Naive thymus-derived CD8-positive, alpha-beta T cell (primary cell): ENCODE results near the gene SUSD1. TPM values are rescaled to one million over a fixed set of nuclear protein-coding genes. Genes with fewer than 3 reads are reported as not detected.

Source experiments
- ATAC-seq, 2 donors: fragments of 150-1000 bp; cut with Tn5 transposase in 1 of 2; sonication (Bioruptor Pico), chemical (Tn5 transposase) in 1 of 2; 1 replicate in 1 of 2; 2 replicates in 1 of 2; pipeline ENCODE4 v1.10.0; 2021; ENCODE audit warnings: mild to moderate bottlenecking in 2 of 2, moderate library complexity in 2 of 2
- POLR2A ChIA-PET: fragments of 350-600 bp; sonication (Branson Sonifier 250); formaldehyde crosslinking; loops from one replicate; lab custom pipeline; 2021; ENCODE audit warnings: antibody characterized with exemption; lab: Charles Lee
- DNase-seq, 10 donors: peaks; one replicate each; pipeline versions ENCODE4 v3.0.0 to v3.0.0-alpha.2; 2020 to 2022
- H3K27ac Mint-ChIP-seq, 10 donors: one replicate each; pipeline ENCODE4 v1.8.0; 2020 to 2022; ENCODE audit warnings: mild to moderate bottlenecking in 10 of 10, mixed read lengths in 10 of 10, moderate library complexity in 4 of 10, inconsistent platforms in 1 of 10
- H3K27me3 Mint-ChIP-seq, 5 donors: one replicate each; pipeline ENCODE4 v1.8.0; 2021 to 2022; ENCODE audit warnings: mixed read lengths in 5 of 5
- H3K36me3 Mint-ChIP-seq, 3 donors: one replicate each; pipeline ENCODE4 v1.8.0; 2020 to 2022; ENCODE audit warnings: mixed read lengths in 3 of 3, mild to moderate bottlenecking in 2 of 3, inconsistent platforms in 1 of 3
- H3K4me1 Mint-ChIP-seq, 4 donors: one replicate each; pipeline ENCODE4 v1.8.0; 2021 to 2022; ENCODE audit warnings: mixed read lengths in 4 of 4
- H3K4me3 Mint-ChIP-seq, 10 donors: one replicate each; pipeline ENCODE4 v1.8.0; 2020 to 2022; ENCODE audit warnings: mild to moderate bottlenecking in 10 of 10, mixed read lengths in 10 of 10, moderate library complexity in 6 of 10, inconsistent platforms in 1 of 10
- H3K9me3 Mint-ChIP-seq, 9 donors: one replicate each; pipeline ENCODE4 v1.8.0; 2020 to 2022; ENCODE audit warnings: mixed read lengths in 9 of 9, mild to moderate bottlenecking in 3 of 9, inconsistent platforms in 1 of 9, moderate library complexity in 1 of 9
- polyA plus RNA-seq, 3 donors: library from polyadenylated mRNA; unstranded; fragments of 300-500 nt; fragmentation: Illumina TruSeq; gene quantifications; one replicate each; pipeline ENCODE4 v1.2.3, GENCODE V29; 2021
- total RNA-seq, 8 experiments: library from RNA in 2 of 8; stranded (reverse) in 2 of 8; gene quantifications; one replicate each; pipeline ENCODE4 v1.2.3 and lab custom pipeline; 2021 to 2026

Gene SUSD1
- total and polyA plus RNA-seq, 5 experiments from 2014 or later, result 2.5 to 12.4 (median 4.1) TPM

GRCh38 chr9:112009656-112010055 lies 165.4 kb downstream of the SUSD1 start:
- Mint-ChIP-seq H3K4me1 (peaks cover 6 to 44% (median 11%) of the 10 kb centered on the region in 4 donors), H3K36me3 (no peaks in the 10 kb centered on the region), H3K27me3 (no peaks in the 10 kb centered on the region), H3K4me3 (no peak overlapping the region), H3K9me3 (no peaks in the 10 kb centered on the region), H3K27ac (no peak overlapping the region)
- DNase-seq (no peak), ATAC-seq (no peak)
- POLR2A ChIA-PET, result no interaction called here

- Mint-ChIP-seq H3K27ac (peak overlapping the region in 1 of 10 donors; percentile 8), H3K9me3 (no peaks in the 10 kb centered on the region), H3K27me3 (no peaks in the 10 kb centered on the region), H3K4me1 (peaks cover 13 to 48% (median 22%) of the 10 kb centered on the region in 4 donors), H3K4me3 (no peak overlapping the region), H3K36me3 (no peaks in the 10 kb centered on the region)
- ATAC-seq, result no peak
- POLR2A ChIA-PET, result no interaction called here
- DNase-seq, result no peak
Observed at GRCh38 chr9:112007575-112008240, 167.4 kb downstream of the SUSD1 start.

- Mint-ChIP-seq H3K9me3 (no peaks in the 10 kb centered on the region), H3K4me1 (peaks cover 15 to 46% (median 31%) of the 10 kb centered on the region in 4 donors), H3K36me3 (no peaks in the 10 kb centered on the region), H3K27me3 (no peaks in the 10 kb centered on the region), H3K27ac (peak overlapping the region in 1 of 10 donors; percentile 29), H3K4me3 (no peak overlapping the region)
- no peak for ATAC-seq
- no peak for DNase-seq
- POLR2A ChIA-PET, result interaction anchor here (0.5 kb wide), 1 partner anchor 110 kb away, joined by 3 read pairs; the partner anchor contains the start of gene UGCG
Observed at GRCh38 chr9:112006361-112007020, 168.6 kb downstream of the SUSD1 start.

- DNase-seq (no peak), ATAC-seq (no peak)
- no peaks in the 10 kb centered on the region for H3K27me3 Mint-ChIP-seq
- no peak overlapping the region for H3K4me3 Mint-ChIP-seq
- no peaks in the 10 kb centered on the region for H3K9me3 Mint-ChIP-seq
- H3K27ac Mint-ChIP-seq, result peak overlapping the region in 1 of 10 donors; percentile 29
- POLR2A ChIA-PET, result no interaction called here
- no peaks in the 10 kb centered on the region for H3K36me3 Mint-ChIP-seq
- peaks cover 15 to 43% (median 34%) of the 10 kb centered on the region in 4 donors for H3K4me1 Mint-ChIP-seq
Observed at GRCh38 chr9:112005939-112006338, 169.2 kb downstream of the SUSD1 start.

- POLR2A ChIA-PET, result interaction anchor here (0.6 to 2.1 kb wide), 4 partner anchors 11 to 1497 kb away, joined by 3 to 16 read pairs (median 4); partner anchors contain the start of gene UGCG
Observed at GRCh38 chr9:112003538-112003937, 171.6 kb downstream of the SUSD1 start.

GRCh38 chr9:112002847-112003457 lies 172.1 kb downstream of the SUSD1 start:
- Mint-ChIP-seq H3K36me3 (no peaks in the 10 kb centered on the region), H3K4me1 (peaks cover 17 to 44% (median 36%) of the 10 kb centered on the region in 4 donors), H3K9me3 (no peaks in the 10 kb centered on the region), H3K27me3 (no peaks in the 10 kb centered on the region), H3K4me3 (peak overlapping the region in 9 of 10 donors; percentile 22 to 72 (median 55)), H3K27ac (peak overlapping the region in 8 of 10 donors; percentile 26 to 83 (median 76))
- ATAC-seq (no peak), DNase-seq (no peak)
- POLR2A ChIA-PET, result interaction anchor here (0.6 to 2.1 kb wide), 7 partner anchors 9 to 1498 kb away, joined by 3 to 16 read pairs (median 4); partner anchors contain the start of gene UGCG

More at GRCh38 chr9:112003538-112003937, 171.6 kb downstream of the SUSD1 start:
- no peak for DNase-seq
- Mint-ChIP-seq H3K4me1 (peaks cover 17 to 44% (median 38%) of the 10 kb centered on the region in 4 donors), H3K9me3 (no peaks in the 10 kb centered on the region), H3K27ac (no peak overlapping the region), H3K36me3 (no peaks in the 10 kb centered on the region), H3K4me3 (no peak overlapping the region), H3K27me3 (no peaks in the 10 kb centered on the region)
- no peak for ATAC-seq

- DNase-seq (peak in 8 of 10 donors; percentile 1 to 65 (median 28)), ATAC-seq (peak; percentile 88 to 93)
- H3K9me3 Mint-ChIP-seq, result no peaks in the 10 kb centered on the region
- POLR2A ChIA-PET, result interaction anchor here (0.8 to 2.1 kb wide), 6 partner anchors 9 to 106 kb away, joined by 3 to 16 read pairs (median 4); partner anchors contain the start of gene UGCG
- H3K27me3 Mint-ChIP-seq, result no peaks in the 10 kb centered on the region
- peak overlapping the region in 9 of 10 donors; percentile 22 to 72 (median 55) for H3K4me3 Mint-ChIP-seq
- H3K27ac Mint-ChIP-seq, result peak overlapping the region in 9 of 10 donors; percentile 26 to 83 (median 71)
- H3K36me3 Mint-ChIP-seq, result no peaks in the 10 kb centered on the region
- peaks cover 14 to 38% (median 31%) of the 10 kb centered on the region in 4 donors for H3K4me1 Mint-ChIP-seq
Observed at GRCh38 chr9:112002131-112002846, 172.8 kb downstream of the SUSD1 start.

- H3K27me3 Mint-ChIP-seq, result no peaks in the 10 kb centered on the region
- H3K27ac Mint-ChIP-seq, result peak overlapping the region in 2 of 10 donors; percentile 70 to 80
- H3K9me3 Mint-ChIP-seq, result no peaks in the 10 kb centered on the region
- POLR2A ChIA-PET, result interaction anchor here (2.0 kb wide), 1 partner anchor 15 kb away, joined by 13 read pairs; no protein-coding TSS in a partner anchor
- ATAC-seq (no peak), DNase-seq (no peak)
- no peaks in the 10 kb centered on the region for H3K36me3 Mint-ChIP-seq
- peaks cover 14 to 32% (median 30%) of the 10 kb centered on the region in 4 donors for H3K4me1 Mint-ChIP-seq
- no peak overlapping the region for H3K4me3 Mint-ChIP-seq
Observed at GRCh38 chr9:112000743-112001142, 174.4 kb downstream of the SUSD1 start.

GRCh38 chr9:111999319-111999718 lies 175.8 kb downstream of the SUSD1 start:
- POLR2A ChIA-PET, result no interaction called here
- H3K4me1 Mint-ChIP-seq, result peaks cover 15 to 35% (median 29%) of the 10 kb centered on the region in 4 donors
- no peaks in the 10 kb centered on the region for H3K9me3 Mint-ChIP-seq
- H3K27me3 Mint-ChIP-seq, result no peaks in the 10 kb centered on the region
- DNase-seq (no peak), ATAC-seq (no peak)
- no peaks in the 10 kb centered on the region for H3K36me3 Mint-ChIP-seq
- H3K4me3 Mint-ChIP-seq, result no peak overlapping the region
- H3K27ac Mint-ChIP-seq, result peak overlapping the region in 1 of 10 donors; percentile 58

GRCh38 chr9:111997831-111998230 lies 177.3 kb downstream of the SUSD1 start:
- ATAC-seq, result no peak
- no peak overlapping the region for H3K27ac Mint-ChIP-seq
- no peak overlapping the region for H3K4me3 Mint-ChIP-seq
- H3K4me1 Mint-ChIP-seq, result peaks cover 11 to 33% (median 26%) of the 10 kb centered on the region in 4 donors
- H3K27me3 Mint-ChIP-seq, result no peaks in the 10 kb centered on the region
- no peak for DNase-seq
- no peaks in the 10 kb centered on the region for H3K36me3 Mint-ChIP-seq
- POLR2A ChIA-PET, result no interaction called here
- H3K9me3 Mint-ChIP-seq, result no peaks in the 10 kb centered on the region

GRCh38 chr9:111994831-111995458 lies 180.2 kb downstream of the SUSD1 start:
- H3K36me3 Mint-ChIP-seq, result no peaks in the 10 kb centered on the region
- POLR2A ChIA-PET, result no interaction called here
- no peak for ATAC-seq
- DNase-seq, result no peak
- peaks cover 5 to 20% (median 10%) of the 10 kb centered on the region in 4 donors for H3K4me1 Mint-ChIP-seq
- peak overlapping the region in 1 of 10 donors; percentile 36 for H3K4me3 Mint-ChIP-seq
- peaks cover 0 to 7% (median 0%) of the 10 kb centered on the region in 9 donors for H3K9me3 Mint-ChIP-seq
- H3K27ac Mint-ChIP-seq, result peak overlapping the region in 1 of 10 donors; percentile 6
- H3K27me3 Mint-ChIP-seq, result no peaks in the 10 kb centered on the region
